Muscle of leg (tissue), 11 donors: Measurements from ENCODE around the gene POMGNT2. TPM values are rescaled to one million over a fixed set of nuclear protein-coding genes. Genes with fewer than 3 reads are reported as not detected.
"Not testable (repeated sequence)": the region's sequence is repeated elsewhere in the genome, so short reads cannot be mapped to it uniquely, and the experiment has no call there.

Experiments
- DNase-seq: peaks from one replicate; pipeline ENCODE4 v3.0.0; 2013
- H3K27ac ChIP-seq: one replicate; pipeline ENCODE4 v1.5.1; 2013; ENCODE audit warnings: mild to moderate bottlenecking, low read length, control low read depth
- H3K27me3 ChIP-seq: one replicate; pipeline ENCODE4 v1.6.1; 2013; ENCODE audit warnings: low read length; ENCODE audit not compliant: control insufficient read depth, insufficient read depth
- H3K36me3 ChIP-seq: one replicate; pipeline ENCODE4 v1.6.1; 2013; ENCODE audit warnings: low read length; ENCODE audit not compliant: control insufficient read depth, insufficient read depth
- H3K4me1 ChIP-seq: one replicate; pipeline ENCODE4 v1.6.1; 2013; ENCODE audit warnings: low read length; ENCODE audit not compliant: control insufficient read depth, insufficient read depth
- H3K4me3 ChIP-seq: one replicate; pipeline ENCODE4 v1.5.1; 2013; ENCODE audit warnings: low read length, control low read depth
- H3K9me3 ChIP-seq: replicated peaks from 2 replicates; pipeline ENCODE4 v1.6.1; 2013; ENCODE audit warnings: low read depth, low read length; ENCODE audit not compliant: control insufficient read depth
- WGBS: methylation state at CpG from one replicate; pipeline ENCODE4 v1.1.5; 2013; ENCODE audit warnings: missing lambda C conversion rate; ENCODE audit not compliant: insufficient coverage; 5-methylcytosine and 5-hydroxymethylcytosine counted together
- polyA plus RNA-seq, 8 donors: library from polyadenylated mRNA; unstranded; fragments of 120-200 nt; gene quantifications; one replicate each; pipeline versions ENCODE4 v1.2.1 to v1.2.3, GENCODE V29; 2013; ENCODE audit warnings: inconsistent platforms in 1 of 8, low replicate concordance in 1 of 8; ENCODE audit not compliant: insufficient read length in 8 of 8, insufficient read depth in 1 of 8
- total RNA-seq: library from RNA; stranded (reverse); fragments of 120-200 nt; gene quantifications from one replicate; pipeline ENCODE4 v1.2.4, GENCODE V29; 2013

Gene POMGNT2
- total and polyA plus RNA-seq, 9 donors, result 16.6 to 27.7 (median 23.7) TPM

- 37% methylated on average over 5 of the region's 7 CpGs for WGBS
- Histone ChIP-seq H3K4me3 (no peak overlapping the region), H3K4me1 (no peaks in the 10 kb centered on the region), H3K27me3 (no peaks in the 10 kb centered on the region), H3K36me3 (no peaks in the 10 kb centered on the region), H3K27ac (no peak overlapping the region), H3K9me3 (peaks cover 2% of the 10 kb centered on the region)
- no peak for DNase-seq
Measured at GRCh38 chr3:43071313-43071893, 34.5 kb downstream of the POMGNT2 start.

DNA sequence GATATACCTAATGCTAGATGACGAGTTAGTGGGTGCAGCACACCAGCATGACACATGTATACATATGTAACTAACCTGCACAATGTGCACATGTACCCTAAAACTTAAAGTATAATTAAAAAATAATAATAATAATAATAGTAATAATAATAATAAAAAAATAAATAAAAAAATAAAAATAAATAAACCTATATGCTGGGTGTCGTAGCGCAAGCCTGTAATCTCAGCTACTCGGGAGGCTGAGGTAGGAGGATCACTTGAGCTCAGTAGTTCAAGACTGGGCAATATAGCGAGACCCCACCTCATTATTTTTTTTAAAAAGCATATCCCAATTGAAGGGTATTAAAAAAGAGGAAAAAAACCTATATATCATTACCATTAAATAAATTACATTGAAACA, 35.2 kb downstream of the POMGNT2 start:
- not testable (repeated sequence) for H3K9me3 ChIP-seq, H3K36me3 ChIP-seq, DNase-seq, H3K27ac ChIP-seq, H3K4me3 ChIP-seq, H3K27me3 ChIP-seq, H3K4me1 ChIP-seq
- WGBS, result no CpG with 5 or more reads among the region's 5 CpGs

- 63% methylated on average over 5 of the region's 5 CpGs for WGBS
Measured at GRCh38 chr3:43063114-43063513, 42.8 kb downstream of the POMGNT2 start.

GRCh38 chr3:43062564-43063040, 43.3 kb downstream of the POMGNT2 start:
- Histone ChIP-seq H3K36me3 (peaks cover 4% of the 10 kb centered on the region), H3K27me3 (no peaks in the 10 kb centered on the region), H3K4me3 (no peak overlapping the region), H3K9me3 (peaks cover 4% of the 10 kb centered on the region), H3K27ac (no peak overlapping the region), H3K4me1 (peaks cover 6% of the 10 kb centered on the region)
- WGBS, result 53% methylated on average over 5 of the region's 8 CpGs
- no peak for DNase-seq

More at GRCh38 chr3:43063114-43063513, 42.8 kb downstream of the POMGNT2 start:
- Histone ChIP-seq H3K4me1 (peaks cover 6% of the 10 kb centered on the region), H3K36me3 (peaks cover 4% of the 10 kb centered on the region), H3K27ac (no peak overlapping the region), H3K4me3 (no peak overlapping the region), H3K9me3 (peaks cover 4% of the 10 kb centered on the region), H3K27me3 (no peaks in the 10 kb centered on the region)
- DNase-seq, result no peak

DNA sequence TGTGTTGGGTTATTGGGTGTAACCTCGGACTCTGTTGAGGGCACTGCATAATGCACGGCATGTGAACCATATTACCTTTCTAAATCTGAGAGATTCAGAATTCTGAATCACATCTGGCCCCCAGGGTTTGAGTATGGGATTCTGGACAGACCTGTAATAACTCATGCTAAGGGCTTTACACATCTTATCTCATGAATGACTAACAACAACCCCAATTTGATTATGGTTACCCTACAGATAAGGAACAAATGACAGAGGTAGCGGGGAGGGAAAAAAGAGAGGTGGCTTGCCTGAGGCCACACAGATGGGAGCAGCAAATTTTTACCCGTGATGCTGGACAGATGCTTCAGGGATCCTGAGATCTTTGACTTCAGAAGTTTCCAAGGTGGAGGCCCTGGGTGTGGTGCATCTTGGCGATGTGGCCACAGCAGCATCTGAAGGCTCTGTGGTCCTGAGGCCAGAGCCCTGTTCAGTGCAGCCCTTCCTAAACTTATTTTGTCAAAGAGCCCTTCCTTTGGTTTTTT, 43.8 kb downstream of the POMGNT2 start:
- Histone ChIP-seq H3K4me1 (peaks cover 6% of the 10 kb centered on the region), H3K27me3 (no peaks in the 10 kb centered on the region), H3K9me3 (peaks cover 4% of the 10 kb centered on the region), H3K27ac (no peak overlapping the region), H3K36me3 (peaks cover 4% of the 10 kb centered on the region), H3K4me3 (no peak overlapping the region)
- DNase-seq, result no peak
- WGBS, result 63% methylated on average over 1 of the region's 5 CpGs

DNA sequence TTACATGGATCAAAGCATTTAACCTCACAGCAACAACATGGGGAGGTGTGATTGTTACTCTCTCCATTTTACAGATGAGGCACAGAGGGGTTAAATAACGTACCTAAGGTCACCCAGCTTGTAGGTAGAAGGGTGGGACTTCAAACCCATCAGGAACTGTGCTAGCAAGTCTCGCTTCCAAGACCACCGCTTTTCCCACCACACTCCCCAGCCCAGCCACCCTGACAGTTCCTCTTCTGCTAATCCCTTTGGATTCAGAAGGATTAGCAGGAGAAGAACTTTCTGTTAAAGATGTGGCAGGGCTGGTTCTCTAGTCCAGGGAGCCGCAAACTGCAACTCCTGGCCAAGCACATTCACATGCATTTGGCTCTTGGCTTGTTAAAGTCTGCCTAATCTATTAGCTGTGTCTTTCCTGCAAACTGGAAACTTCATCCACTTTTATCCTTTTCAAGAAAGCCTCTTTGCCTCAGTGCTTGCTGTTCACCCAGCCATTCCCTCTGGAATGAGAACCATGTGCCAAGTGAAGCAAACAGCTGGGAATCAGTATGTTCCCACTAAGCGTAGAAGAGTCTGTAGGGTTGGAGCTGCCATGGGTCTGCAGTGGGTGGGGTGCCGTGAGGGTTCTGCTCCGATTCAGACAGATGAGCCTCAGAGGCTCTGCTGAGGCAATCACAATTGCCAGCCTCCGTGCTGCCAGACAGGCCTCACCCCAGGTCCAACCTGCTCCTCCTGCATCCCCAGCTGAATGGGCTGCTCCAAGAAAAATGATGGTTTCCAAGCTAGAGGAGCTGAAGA, 44.6 kb downstream of the POMGNT2 start:
- peak; percentile 52 for DNase-seq
- no peaks in the 10 kb centered on the region for H3K27me3 ChIP-seq
- peaks cover 4% of the 10 kb centered on the region for H3K9me3 ChIP-seq
- WGBS, result 59% methylated on average over 5 of the region's 8 CpGs
- peaks cover 6% of the 10 kb centered on the region for H3K4me1 ChIP-seq
- H3K4me3 ChIP-seq, result no peak overlapping the region
- peaks cover 6% of the 10 kb centered on the region for H3K36me3 ChIP-seq
- H3K27ac ChIP-seq, result no peak overlapping the region

DNA sequence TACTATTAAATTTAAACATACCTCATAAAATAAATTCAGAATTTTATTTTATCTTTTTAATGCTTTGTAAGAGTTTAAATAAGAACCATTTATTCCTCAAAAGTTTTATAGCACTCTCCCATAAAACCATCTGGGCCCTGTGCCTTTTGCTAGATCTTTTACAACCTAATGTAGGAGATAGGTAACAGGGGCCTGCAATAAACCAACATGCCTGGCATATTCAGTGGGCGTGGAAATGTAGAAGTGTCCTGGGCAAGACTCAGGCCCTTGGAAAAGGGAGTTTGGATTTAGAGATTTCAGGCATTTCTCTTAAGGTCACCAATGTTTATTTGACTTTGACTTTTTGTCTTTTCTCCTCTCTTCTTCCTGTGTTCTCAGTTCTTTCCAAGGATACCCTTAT, 46.4 kb downstream of the POMGNT2 start:
- 80% methylated on average over 1 of the region's 1 CpG for WGBS
- H3K27ac ChIP-seq, result no peak overlapping the region
- no peak overlapping the region for H3K4me3 ChIP-seq
- H3K9me3 ChIP-seq, result peaks cover 4% of the 10 kb centered on the region
- peaks cover 6% of the 10 kb centered on the region for H3K36me3 ChIP-seq
- peaks cover 10% of the 10 kb centered on the region for H3K4me1 ChIP-seq
- DNase-seq, result no peak
- H3K27me3 ChIP-seq, result no peaks in the 10 kb centered on the region

DNA sequence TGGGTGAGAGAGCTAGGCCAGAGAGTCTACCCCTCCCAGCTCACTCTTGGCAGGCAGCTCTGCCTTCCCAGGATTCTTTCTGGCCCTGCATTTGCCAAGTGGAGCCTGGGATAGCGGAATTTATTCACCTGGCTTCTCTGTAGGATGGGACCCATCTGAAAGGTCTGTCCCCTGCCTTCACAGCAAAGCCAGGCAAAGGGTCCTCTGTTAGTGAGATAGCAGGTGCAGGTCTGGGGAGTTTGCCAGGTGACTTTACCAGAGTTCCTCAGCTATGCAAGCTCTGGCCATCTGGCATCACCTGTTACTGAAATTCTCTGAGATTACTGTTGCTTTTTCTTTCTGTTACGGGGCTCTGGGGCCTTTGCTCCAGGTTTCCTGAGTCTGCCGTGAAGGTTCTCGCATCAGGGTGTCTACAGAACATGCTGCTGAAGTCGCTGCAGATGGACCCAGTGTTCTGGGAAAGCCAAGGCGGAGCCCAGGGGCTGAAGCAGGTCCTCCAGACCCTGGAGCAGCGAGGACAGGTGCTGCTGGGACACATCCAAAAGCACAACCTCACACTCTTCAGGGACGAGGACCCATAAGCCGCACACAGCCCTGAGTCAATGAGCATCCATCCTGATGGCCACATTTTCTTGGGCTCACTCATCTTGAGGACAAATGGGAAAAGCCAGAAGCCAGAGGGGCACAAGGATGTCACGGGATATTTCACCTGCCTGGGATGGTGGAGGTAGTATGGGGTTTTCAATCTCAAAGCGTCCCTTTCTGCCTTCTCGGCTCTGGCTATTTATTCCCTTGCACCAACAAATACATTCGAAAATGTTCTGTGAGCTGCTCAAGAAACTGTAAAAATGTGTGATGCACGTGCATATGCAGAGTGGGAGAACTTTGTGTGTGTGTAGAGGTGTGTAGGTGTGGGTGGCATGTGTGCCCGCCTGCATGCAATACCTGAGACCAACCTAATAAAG, 49.8 kb downstream of the POMGNT2 start:
- H3K4me3 ChIP-seq, result no peak overlapping the region
- no peak for DNase-seq
- H3K27me3 ChIP-seq, result peaks cover 2% of the 10 kb centered on the region
- peaks cover 8% of the 10 kb centered on the region for H3K4me1 ChIP-seq
- H3K27ac ChIP-seq, result no peak overlapping the region
- 70% methylated on average over 9 of the region's 15 CpGs for WGBS
- H3K9me3 ChIP-seq, result peaks cover 4% of the 10 kb centered on the region
- peaks cover 2% of the 10 kb centered on the region for H3K36me3 ChIP-seq

DNA sequence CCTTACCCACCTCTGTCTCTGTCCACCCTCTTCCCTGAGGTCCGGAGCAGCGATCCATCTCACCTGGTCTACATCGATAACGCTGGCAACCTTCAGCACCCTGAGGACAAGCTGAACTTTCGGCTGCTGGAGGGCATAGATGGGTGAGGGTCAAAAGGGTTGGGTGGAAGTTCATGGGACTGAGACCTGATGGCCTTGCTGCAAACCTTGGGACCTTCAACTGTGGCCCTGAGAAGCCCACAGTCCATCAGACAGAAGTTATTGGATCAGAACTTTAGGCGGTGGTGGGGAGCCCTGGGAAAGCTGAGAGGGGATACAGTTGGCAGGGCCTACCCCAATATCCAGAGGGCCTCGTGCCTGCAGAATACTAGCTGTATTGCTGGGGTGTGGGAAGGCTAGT, 50.5 kb downstream of the POMGNT2 start:
- H3K36me3 ChIP-seq, result peaks cover 2% of the 10 kb centered on the region
- H3K4me3 ChIP-seq, result no peak overlapping the region
- no peak overlapping the region for H3K27ac ChIP-seq
- DNase-seq, result no peak
- H3K27me3 ChIP-seq, result peaks cover 2% of the 10 kb centered on the region
- H3K9me3 ChIP-seq, result peaks cover 6% of the 10 kb centered on the region
- H3K4me1 ChIP-seq, result peaks cover 4% of the 10 kb centered on the region
- 95% methylated on average over 5 of the region's 7 CpGs for WGBS
